PFSK-1 (cell line): ENCODE measurements around the gene RAP1GAP2.

Experiments used
- POLR2AphosphoS5 ChIP-seq: IDR thresholded peaks from 2 replicates; pipeline ENCODE4 v1.6.1; 2012; ENCODE audit warnings: low read depth, mild to moderate bottlenecking, control low read depth, low read length, moderate library complexity
- REST ChIP-seq, 2 experiments: IDR thresholded peaks; 2 replicates each; pipeline versions ENCODE4 v1.6.1 to v1.8.0; 2011 to 2012; ENCODE audit warnings: low read depth in 2 of 2, low read length in 2 of 2, control low read depth in 1 of 2, inconsistent platforms in 1 of 2, mild to moderate bottlenecking in 1 of 2, moderate library complexity in 1 of 2; ENCODE audit not compliant: insufficient read depth in 1 of 2
- SIN3A ChIP-seq: IDR thresholded peaks from 2 replicates; pipeline ENCODE4 v1.6.1; 2012; ENCODE audit warnings: mild to moderate bottlenecking, low read length, moderate library complexity, borderline replicate concordance; ENCODE audit not compliant: insufficient read depth
- TAF1 ChIP-seq: IDR thresholded peaks from 2 replicates; pipeline ENCODE4 v1.6.1; 2012; ENCODE audit warnings: low read length, control low read depth, borderline replicate concordance; ENCODE audit not compliant: insufficient read depth

DNA sequence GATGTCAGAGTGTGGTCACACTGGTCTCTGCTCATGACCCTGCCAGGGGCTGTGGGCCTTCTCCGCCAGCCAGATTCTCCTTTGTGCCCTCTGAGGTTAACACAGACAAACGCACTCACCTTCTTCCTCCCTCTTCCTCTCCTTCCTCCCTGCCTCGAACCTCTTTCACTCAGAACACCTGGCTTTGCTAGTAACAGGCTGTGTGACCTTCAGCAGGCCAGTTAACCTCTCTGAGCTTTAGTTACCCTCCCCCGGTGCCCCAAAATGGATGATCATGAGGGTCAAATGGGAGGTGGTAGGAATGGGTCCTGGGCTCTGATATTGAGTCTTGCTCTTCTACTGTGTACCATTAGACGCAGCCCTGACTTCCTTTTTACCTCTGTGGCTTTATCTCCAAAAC is 140.1 kb downstream of the RAP1GAP2 start:
- no peak for TF ChIP-seq TAF1
- TF ChIP-seq POLR2AphosphoS5 = no peak
- TF ChIP-seq SIN3A = no peak
- TF ChIP-seq REST (IDR thresholded peaks at IDR 0.05; ENCODE audit: insufficient read depth in 1 of 2, low read depth in 2 of 2, low read length in 2 of 2) = no peak
